ENCODE measurements around the gene SIN3B.
A peak's percentile ranks its signal among the peaks of the same experiment; 100 is the strongest.

The SIN3B gene

DNA sequence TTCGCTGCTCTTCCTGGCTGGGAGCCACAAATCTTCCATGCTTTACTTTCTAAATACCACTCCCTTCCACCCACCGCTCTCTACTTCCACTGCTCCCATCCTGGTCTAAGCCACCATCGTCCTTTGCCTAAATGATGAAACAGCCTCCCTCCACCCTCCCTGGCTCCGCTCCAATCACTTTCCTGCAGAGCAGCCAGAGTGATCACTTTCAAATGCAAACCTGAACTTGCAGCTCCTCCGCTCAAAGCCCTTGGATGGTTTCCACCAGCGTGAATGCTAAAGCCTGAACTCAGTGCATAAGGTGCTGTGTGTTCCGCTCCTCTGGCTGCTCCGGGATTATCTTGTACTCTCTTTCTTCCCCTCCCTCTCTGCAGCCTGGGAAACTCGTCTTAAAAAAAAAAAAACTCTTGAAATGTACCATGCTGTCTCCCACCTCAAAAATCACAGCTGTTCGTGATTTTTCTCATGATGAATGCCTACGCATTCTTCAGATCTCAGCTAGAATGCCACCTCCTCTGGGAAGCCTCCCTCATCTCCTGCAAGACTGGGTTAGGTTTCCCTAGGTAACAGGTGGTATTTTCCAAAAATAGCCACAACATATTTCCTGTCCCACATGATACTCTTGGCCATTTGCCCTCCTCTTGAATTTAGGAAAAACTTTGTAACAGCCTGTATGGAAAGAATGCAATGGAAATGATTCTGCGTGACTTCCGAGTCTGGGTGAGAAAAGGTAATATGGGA, 3.7 kb upstream of the SIN3B start:
- peak; percentile 57 for DNase-seq (ENCODE audit: low read depth, low spot score)

DNA sequence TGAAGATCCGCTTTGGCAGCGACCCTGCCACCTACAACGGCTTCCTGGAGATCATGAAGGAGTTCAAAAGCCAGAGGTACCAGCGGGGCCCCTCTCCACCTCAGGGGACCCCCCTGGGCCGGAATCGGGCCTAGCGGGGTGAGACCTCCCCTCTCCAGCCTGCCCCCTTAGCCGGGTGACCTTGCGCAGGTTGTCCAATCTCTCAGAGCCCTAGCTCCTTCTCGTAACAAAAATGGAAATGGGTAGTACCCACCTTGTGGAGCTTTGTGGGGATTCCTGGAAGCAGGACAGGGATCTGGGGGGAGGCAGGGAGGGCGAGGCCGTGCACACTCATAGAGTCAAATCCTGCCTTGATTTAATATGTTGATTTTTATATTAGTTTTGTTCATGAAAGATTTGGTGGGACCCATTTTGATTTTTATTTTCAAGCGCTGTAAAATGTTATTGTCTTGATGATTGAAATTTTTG, 658 bp downstream of the SIN3B start:
- DNase-seq (ENCODE audit: low read depth, low spot score) = no peak

DNA sequence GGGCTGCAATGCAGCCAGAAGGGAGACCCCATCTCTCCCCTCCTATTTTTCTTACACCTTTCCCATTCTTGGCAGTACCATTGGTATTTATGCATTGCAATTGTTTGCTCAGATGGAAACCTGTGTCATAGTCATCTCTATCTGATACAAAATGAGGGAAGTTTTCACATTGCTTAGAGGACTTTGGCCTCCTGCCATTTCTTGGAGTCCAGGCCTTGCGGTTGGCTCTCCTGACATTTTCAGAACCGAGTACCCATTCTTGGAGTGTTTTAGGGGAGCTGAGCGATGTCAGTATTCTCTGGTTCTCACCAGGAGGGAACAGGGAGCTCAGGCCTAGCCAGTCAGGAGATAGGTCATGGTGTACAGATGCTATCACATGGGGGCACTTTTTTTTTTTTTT, 1.5 kb downstream of the SIN3B start:
- no peak for DNase-seq (ENCODE audit: low read depth, low spot score)

DNA sequence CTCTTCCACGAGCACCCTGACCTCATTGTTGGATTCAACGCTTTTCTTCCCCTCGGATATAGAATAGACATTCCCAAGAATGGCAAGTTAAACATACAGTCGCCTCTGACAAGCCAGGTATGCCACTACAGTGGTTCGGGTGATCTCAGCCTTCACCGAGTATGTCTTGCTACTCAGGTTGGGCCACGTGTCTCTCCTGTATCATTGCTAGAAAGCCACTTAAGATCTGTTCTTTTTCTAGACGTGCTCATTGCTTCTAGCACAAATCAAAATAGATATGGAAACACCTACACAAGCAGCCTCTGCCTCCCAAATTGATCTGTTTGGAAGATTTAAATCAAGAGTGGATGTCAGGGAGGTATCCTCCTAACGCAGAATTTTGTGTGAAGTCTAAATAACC, 2.3 kb downstream of the SIN3B start:
- DNase-seq (ENCODE audit: low read depth, low spot score) = no peak

DNA sequence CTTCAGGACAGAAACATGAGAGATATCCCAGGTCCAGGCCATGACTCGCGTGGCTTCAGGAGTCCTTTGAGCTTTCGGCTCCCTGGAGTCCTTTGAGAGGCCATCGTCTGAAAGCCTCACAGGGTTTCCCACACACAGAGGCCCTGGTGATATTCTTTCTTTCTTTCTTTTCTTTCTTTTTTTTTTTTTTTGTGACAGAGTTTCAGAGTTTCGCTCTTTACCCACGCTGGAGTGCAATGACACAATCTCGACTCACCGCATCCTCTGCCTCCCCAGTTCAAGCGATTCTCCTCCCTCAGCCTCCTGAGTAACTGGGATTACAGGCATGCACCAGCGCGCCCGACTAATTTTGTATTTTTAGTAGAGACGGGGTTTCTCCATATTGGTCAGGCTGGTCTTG, 5.5 kb downstream of the SIN3B start:
- no peak for DNase-seq (ENCODE audit: low read depth, low spot score)

DNA sequence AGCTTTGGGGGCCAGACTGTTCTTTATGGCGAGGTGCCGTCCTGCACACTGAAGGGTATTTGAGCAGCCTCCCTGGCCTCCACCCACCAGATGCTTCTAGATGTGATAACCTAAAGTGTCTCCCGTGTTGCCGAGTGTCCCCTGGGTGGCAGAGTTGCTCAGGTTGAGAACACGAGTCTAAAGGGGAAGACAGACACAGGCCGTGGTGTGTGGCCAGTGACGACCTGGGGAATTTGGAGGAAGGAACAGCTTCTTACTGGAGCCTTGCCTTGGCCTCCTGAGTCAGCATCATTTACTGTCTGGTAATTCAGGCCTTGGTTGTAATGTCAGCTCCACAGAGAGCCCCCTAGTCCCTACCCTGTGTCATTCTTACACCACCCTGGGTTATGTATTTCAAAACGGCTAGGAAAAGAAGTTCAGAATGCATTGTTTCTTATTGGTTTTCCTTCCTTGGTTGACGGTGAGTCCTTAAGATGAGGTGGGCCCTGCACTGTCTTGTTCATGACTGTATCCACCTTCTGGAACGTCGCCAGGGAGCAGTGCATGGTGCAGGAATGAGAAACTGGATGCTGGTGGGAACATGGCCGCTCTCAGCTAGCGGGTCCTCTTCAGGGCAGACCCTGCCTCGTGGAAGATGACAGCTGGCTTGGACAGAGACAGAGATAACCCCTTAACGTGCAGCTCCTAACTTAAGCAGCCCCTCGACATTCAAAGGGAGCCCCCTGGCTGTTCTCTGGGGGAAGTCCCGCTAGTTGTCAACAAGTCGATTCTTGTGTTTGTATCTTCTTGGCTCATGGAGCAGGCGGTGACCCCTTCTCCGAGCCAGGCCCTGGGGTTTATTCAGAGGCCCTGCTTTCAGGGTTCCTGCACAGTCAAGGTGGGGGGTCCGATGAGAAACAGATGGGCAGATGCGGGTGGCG, 7.2 kb downstream of the SIN3B start:
- DNase-seq (ENCODE audit: low read depth, low spot score) = no peak

DNA sequence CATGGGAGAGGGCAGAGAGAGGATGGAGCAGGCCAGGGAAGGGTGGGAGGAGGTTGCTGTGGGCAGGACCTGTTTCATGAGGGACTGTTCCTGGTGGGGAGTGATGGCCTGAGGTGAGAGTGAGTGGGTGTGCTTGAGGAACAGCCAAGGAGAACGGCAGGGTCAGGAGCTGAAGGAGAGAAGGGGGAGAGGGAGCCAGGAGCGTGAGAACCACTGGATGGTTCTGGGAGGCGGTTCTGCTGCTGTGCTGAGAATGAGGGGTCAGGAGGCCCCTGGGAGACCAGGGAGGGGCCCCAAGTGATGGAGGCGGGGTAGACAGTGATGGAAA, 7.8 kb downstream of the SIN3B start:
- DNase-seq (ENCODE audit: low read depth, low spot score) = no peak

DNA sequence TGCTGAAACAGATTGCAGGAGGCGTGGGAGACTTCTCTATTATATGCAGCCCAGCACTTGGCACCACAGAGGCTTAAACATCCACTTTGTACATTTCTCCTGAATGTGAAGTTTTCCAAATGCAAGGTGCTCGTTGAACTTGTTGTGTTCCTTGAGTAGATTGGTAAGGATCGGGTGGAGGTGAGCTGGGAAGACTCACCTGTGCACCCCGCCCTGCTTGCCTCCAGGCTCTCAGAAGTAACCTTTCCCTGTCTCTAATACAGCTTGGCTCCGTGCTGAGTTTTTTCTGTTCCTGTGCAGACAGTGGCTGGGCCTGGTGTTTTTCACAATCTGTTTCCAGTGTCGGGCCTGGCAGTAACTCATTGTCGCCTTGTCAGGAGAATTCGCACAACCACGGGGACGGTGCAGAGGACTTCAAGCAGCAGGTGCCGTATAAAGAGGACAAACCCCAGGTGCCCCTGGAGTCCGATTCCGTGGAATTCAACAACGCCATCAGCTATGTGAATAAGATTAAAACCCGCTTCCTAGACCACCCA, 12.3 kb downstream of the SIN3B start:
- no peak for DNase-seq (ENCODE audit: low read depth, low spot score)

DNA sequence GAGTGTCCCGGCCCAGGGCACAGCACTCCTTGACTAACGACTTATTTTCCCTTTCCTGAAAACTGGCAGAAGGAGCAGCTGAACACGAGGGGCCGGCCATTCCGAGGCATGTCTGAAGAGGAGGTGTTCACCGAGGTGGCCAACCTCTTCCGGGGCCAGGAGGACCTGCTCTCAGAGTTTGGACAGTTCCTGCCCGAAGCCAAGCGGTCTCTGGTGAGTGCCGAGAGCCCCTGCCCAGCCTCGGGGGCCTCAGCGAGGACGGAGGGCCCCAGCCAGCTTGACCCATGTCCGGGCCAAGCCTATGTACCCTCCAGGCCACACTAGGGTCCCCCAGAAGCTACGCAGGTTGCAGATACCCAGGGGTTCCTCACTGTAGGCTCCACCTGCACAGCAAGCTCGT, 17.7 kb downstream of the SIN3B start:
- no peak for DNase-seq (ENCODE audit: low read depth, low spot score)

DNA sequence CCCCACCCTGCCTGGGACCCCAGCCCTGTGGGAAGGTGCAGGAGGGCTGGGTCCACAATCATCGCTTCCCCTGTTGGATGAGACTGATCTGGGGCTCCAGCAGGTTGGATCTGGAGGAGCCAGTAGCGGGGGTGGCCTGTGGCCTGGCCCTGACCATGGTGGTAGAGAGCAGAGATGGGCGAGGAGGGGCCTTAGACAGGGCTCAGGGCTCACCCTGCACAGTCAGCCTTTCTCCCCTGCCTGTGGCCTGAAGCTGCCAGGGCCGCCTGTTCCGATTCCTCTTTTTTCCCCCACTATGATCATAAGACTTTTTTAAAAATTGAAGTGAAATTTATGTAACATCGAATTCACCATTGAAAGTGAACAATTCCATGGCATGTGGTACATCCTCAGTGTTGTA, 18.2 kb downstream of the SIN3B start:
- no peak for DNase-seq (ENCODE audit: low read depth, low spot score)

DNA sequence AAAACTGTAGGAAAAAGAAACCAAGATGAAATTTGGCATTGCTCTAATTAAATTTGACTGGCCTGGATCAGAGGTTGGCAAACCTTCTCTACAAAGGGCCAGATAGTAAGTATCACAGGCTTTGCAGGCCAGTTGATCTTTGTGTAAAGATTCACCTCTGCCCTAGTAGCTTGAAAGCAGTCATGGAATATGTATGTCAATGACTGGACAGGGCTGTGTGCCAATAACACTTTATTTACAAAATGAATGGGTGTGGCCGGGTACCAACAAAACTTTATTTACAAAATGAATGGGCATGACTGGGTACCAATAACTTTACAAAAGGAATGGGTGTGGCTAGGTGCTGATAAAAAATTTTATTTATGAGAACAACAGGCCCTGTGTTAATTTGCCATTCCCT, 20.0 kb downstream of the SIN3B start:
- DNase-seq (ENCODE audit: low read depth, low spot score) = no peak

DNA sequence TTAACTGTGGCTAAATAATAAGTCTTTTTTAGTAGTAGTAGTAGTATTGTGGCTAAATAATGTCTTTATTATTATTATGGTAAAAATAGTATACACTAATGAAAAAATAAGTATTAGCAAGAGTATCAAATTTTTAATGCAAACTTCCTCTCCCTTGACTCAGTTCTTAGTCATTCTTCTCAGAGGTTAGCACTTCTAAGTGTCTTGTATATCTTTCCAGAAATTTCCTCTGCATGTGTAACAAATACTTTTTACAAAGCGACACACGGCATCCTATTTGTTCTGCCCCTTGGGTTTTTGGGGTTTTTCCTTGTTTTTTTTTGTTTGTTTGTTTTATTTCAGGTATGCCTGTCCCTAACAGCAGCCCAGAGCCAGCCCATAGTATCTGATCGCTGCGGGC, 20.9 kb downstream of the SIN3B start:
- no peak for DNase-seq (ENCODE audit: low read depth, low spot score)

DNA sequence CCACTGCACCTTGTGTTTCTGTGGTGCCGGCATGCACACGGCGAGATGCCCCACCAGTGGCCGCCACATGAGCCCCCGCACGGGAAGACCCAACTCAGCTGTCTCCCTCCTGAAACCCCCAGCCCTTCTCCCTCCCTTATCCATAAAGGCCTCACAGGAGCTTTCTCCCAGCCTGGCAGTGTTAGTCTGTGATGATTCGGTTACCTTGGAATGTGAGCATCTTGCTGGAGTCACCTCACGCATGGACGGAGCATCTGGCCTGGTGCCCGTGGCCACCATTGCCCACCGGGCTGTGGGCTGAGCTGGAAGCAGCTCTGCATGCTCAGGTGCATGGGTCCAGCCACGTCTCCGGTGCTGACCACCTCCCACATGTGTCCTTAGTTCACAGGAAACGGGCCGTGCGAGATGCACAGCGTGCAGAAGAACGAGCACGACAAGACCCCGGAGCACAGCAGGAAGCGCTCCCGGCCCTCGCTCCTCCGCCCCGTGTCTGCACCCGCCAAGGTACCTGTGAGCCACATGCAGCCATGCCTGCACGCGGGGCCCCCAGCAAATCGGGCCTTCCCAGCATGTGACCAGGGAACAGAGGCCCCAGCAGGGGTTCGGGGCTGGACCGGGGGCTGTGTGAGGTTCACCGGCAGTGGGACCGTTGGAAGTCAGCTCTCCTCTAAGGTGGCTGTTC, 22.0 kb downstream of the SIN3B start:
- DNase-seq (ENCODE audit: low read depth, low spot score) = no peak

DNA sequence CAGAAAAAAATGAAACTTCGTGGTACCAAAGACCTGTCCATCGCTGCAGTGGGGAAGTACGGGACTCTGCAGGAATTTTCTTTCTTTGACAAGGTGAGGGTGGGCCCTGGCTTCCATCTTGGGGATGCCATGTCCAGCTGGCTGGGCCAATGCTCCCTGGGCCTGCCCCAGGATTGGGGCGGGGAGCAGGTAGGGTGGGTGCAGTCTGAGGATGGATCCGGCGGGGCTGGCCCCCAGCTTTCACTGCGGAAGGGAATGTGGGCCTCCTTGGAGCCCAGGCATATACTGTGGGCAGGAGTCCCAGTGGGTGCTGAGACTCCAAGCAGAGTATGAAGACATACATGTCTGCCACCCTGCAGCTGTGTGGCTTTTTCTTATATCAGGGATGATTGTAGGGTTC, 23.9 kb downstream of the SIN3B start:
- DNase-seq (ENCODE audit: low read depth, low spot score) = no peak

DNA sequence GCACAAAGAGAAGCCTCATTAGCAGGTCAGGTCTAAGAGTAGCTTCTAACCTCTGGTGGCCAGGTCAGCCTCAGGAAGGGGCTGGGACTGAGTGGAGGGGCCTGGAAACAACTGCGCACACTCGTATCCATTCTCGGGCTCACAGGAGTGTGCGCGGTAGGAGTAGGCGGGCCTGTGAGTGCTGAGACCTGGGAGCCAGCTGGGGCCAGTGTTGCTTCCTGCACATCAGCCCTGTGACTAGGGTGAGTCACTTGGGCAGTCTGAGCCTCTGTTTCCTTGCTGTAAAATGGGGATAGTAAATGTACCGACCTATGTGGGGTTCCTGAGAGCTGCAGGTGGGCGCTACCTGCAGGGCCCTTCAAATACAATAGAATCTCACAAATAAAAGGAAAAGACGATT, 26.9 kb downstream of the SIN3B start:
- no peak for DNase-seq (ENCODE audit: low read depth, low spot score)

DNA sequence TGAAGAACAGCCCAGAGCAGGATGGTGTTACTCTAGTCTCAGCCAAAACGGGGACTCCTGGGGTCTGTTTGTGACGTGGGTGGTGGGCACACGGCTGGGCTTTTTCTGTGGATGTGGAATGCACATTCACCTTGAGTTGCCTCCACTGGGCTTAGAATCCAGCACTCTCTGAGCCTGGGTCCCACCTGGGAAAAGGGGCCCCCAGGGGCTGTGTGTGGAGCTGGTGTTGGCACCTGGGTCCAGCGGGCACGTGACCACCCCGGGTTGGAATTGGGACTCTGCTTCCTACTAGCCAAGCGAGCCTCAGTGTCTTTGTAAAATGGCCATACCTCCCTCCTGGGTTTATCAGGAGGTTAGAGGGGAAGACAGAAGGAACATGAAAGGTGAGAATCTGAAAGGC, 30.4 kb downstream of the SIN3B start:
- DNase-seq (ENCODE audit: low read depth, low spot score) = no peak

DNA sequence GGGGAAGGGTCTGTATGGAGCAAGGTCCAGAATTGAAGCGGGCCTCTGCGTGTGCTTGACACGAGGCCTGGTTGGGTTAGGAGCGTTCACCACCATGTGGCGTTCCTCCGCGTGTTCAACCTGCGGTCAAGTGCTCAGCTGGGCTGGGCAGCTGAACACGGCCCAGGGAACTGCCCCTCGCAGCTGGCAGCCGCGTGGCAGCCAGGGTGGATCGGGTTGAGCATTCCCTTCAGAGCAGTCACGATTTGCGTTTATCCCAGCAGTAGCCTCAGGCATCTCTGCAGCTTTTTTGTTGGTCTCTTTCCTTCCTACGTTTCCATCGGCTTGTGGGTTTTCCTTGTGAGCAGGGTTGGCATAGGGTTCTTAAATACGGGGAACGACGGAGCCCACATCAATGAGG, 30.9 kb downstream of the SIN3B start:
- DNase-seq (ENCODE audit: low read depth, low spot score) = no peak

DNA sequence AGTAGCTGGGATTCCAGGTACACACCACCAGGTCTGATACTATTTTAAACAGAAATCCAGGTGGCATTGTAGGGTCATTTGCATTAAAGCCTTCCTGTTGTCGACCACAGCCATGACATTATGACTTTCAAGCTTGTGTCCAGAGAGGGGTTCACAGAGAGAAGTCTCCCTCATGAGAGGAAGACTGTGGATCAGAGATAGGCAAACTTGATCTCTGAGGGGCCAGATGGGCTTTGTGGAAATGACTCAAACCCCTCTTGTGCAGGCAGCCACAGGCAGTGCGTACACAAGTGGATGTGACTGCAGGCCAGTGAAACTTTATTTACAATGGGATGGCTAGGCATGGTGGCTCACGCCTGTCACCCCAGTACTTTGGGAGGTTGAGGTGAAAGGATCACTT, 31.8 kb downstream of the SIN3B start:
- no peak for DNase-seq (ENCODE audit: low read depth, low spot score)

DNA sequence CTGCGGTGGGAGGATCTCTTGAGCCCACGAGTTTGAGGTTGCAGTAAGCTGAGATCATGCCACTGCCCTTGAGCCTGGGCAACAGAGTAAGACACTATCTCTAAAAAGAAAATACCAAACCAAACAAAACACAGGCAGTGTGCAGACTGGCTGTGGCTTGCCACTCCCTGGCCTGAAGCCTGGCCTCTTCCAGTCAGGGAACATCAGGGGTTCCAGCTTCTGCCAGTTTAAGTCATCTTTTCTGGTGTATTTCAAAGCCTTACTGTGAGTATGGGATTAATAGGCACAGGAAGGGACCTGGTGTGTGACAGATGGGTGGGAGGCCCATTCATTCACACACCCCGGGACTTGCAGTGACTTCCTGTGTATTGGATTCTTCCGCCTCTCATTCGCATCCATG, 32.6 kb downstream of the SIN3B start:
- no peak for DNase-seq (ENCODE audit: low read depth, low spot score)

DNA sequence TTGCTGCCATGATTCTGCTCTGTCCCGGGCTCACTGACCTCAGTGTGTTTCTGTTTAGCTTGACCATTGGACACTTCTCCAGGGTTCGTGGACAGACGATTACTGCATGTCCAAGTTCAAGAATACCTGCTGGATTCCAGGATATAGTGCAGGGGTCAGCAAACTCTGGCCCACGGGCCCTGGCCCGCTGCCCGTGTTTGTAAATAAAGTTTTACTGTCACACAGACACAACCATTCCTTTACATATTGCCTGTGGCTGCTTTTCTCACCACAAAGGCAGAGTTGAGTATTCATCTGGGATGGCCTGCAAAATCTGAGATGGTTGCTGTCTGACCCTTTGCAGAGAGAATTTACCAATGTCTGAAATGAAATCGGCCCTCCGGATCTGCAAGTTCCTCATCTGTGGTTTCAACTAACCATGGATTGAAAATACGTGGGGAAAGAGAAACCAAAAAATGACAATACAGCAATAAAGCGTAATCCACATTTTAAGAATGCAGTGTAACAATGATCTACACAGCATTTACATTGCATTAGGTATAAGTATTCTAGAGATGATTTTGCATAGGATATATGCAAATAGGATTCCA, 33.7 kb downstream of the SIN3B start:
- DNase-seq (ENCODE audit: low read depth, low spot score) = no peak

DNA sequence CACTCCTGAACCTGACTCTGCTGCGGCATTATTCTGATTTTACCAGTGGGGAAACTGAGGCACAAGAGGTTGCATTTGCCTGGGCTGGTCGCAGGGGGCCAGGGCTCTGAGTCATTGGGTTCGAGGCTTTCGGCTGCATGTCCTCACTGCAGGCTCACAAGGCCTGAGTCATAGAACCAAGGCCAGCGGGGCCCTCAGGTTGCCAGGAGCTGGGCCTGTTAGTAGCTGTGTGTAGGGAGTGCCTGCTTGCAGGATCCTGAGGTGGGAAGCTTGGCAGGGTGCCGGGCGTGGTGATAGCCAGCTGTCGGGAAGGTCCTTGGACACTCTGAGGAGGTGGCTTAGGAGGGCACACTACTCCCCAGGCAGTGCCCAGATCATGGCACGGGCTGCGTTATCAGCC, 38.0 kb downstream of the SIN3B start:
- DNase-seq (ENCODE audit: low read depth, low spot score) = no peak

All from iPS DF 19.7 (cell line).